Heart right ventricle (tissue), 16 donors: Measurements from ENCODE around the gene SPPL2C. TPM values are rescaled to one million over a fixed set of nuclear protein-coding genes. Genes with fewer than 3 reads are reported as not detected.

Source experiments
- ATAC-seq, 8 donors: fragments of 200-7000 bp; cut with Tn5 transposase; one replicate each; pipeline ENCODE4 v1.9.1; 2020; ENCODE audit warnings: mild to moderate bottlenecking in 8 of 8, moderate library complexity in 8 of 8, moderate number of reproducible peaks in 1 of 8
- DNase-seq, 2 donors: peaks; one replicate each; pipeline ENCODE4 v3.0.0-alpha.2; 2020
- H3K27ac ChIP-seq, 10 donors: fragments of 200-600 bp; sonication (generic) in 2 of 10; one replicate each; pipeline versions ENCODE4 v1.5.0 to v1.8.0; 2020 to 2022; ENCODE audit warnings: mild to moderate bottlenecking in 3 of 10
- H3K27me3 ChIP-seq, 7 donors: fragments of 200-600 bp; one replicate each; pipeline ENCODE4 v1.8.0; 2021 to 2022; ENCODE audit warnings: mild to moderate bottlenecking in 2 of 7
- H3K36me3 ChIP-seq, 9 donors: fragments of 200-600 bp; sonication (generic) in 1 of 9; one replicate each; pipeline versions ENCODE4 v1.5.0 to v1.8.0; 2020 to 2022; ENCODE audit warnings: mild to moderate bottlenecking in 2 of 9
- H3K4me1 ChIP-seq, 9 donors: fragments of 200-600 bp; sonication (generic) in 1 of 9; one replicate each; pipeline versions ENCODE4 v1.5.0 to v1.8.0; 2020 to 2022; ENCODE audit warnings: mild to moderate bottlenecking in 4 of 9
- H3K4me3 ChIP-seq, 10 donors: fragments of 200-600 bp; sonication (generic) in 2 of 10; one replicate each; pipeline versions ENCODE4 v1.5.0 to v1.8.0; 2020 to 2022; ENCODE audit warnings: mild to moderate bottlenecking in 7 of 10, moderate library complexity in 2 of 10
- H3K9me3 ChIP-seq, 11 donors: fragments of 200-600 bp in 10 of 11; sonication (generic) in 2 of 11; one replicate each; pipeline versions ENCODE4 v1.5.0 to v1.8.0; 2013 to 2022; ENCODE audit warnings: mild to moderate bottlenecking in 2 of 11, control low read depth in 1 of 11, moderate library complexity in 1 of 11
- CTCF ChIP-seq, 9 donors: fragments of 200-600 bp; sonication (generic) in 2 of 9; IDR thresholded peaks; one replicate each; pipeline versions ENCODE4 v1.5.0 to v1.8.0; 2021 to 2022; ENCODE audit warnings: antibody characterized with exemption in 9 of 9, mild to moderate bottlenecking in 5 of 9, moderate library complexity in 1 of 9
- WGBS, 2 donors: extraction: QIAGEN DNeasy Blood & Tissue Kit; methylation state at CpG; one replicate each; pipeline ENCODE4 v1.1.7; 2013; ENCODE audit warnings: inconsistent platforms in 1 of 2; 5-methylcytosine and 5-hydroxymethylcytosine counted together
- intact Hi-C, 10 donors: fragments of 100-400 bp; cut with DNase I; formaldehyde crosslinking; loops; one replicate each; pipeline versions ENCODE4 v1.11.1 to v1.14.2; 2022
- polyA plus RNA-seq, 2 donors: library from polyadenylated mRNA; stranded (reverse); fragments of 200-250 nt; gene quantifications; one replicate each; pipeline ENCODE4 v1.2.3, GENCODE V29; 2013
- total RNA-seq, 10 donors: library from RNA; stranded (reverse); fragmentation: NEBNext Ultra II Directional in 3 of 10; extraction: Animal tissue kit (Norgen Biotek cat#: 25700) in 3 of 10; gene quantifications; one replicate each; pipeline versions ENCODE4 v1.2.1 to v1.2.4, GENCODE V29; 2021 to 2023
- donor health status: Arrhythmogenic right ventricular cardiomyopathy.
- donor health status: ischemic (EF 13 %, LVEDD 7.1; RV severe dilation, severe dysfunction).
- donor health status: healthy with polysubstance abuse.
- donor health status: DM: no; HTN: yes; CAD: no.
- donor health status: DM: no; HTN: no; CAD: no.
- donor health status: ischemic (EF 25% LVEDD 6.9; RV normal size, moderate dysfunction).
- donor health status: ischemic (EF 25% LVEDD 5.7; RV mildly dilated, moderate dysfunction).
- donor health status: healthy.
- donor health status: DM: yes; HTN: yes; CAD: no.
- donor health status: Ischemic cardiomyopathy.
- donor health status: ischemic (EF 35%, LVEDD 5.7; RV mildly dilated, moderate dysfunction).
- donor health status: nonischemic (EF 11% LVEDD 7.7; RV severe dilation, severe dysfunction).
- donor health status: DM: yes; HTN: yes; CAD: no.
- donor health status: PGD.
- donor health status: ischemic (EF 29% LVEDD 5.4; RV normal size, mild dysfunction).
- donor health status: nonischemic (EF 23%, LVEDD 6.1; RV moderate dilation, normal function).

SPPL2C gene
- total and polyA plus RNA-seq, 12 donors, result not detected

- H3K4me1 ChIP-seq, result peaks cover 0 to 7% (median 0%) of the 10 kb centered on the region in 9 donors
- intact Hi-C loops, result no loop called here
- DNase-seq (no peak), ATAC-seq (no peak)
- H3K4me3 ChIP-seq, result no peak overlapping the region
- no peak for TF ChIP-seq CTCF (IDR thresholded peaks at IDR 0.05)
- no peaks in the 10 kb centered on the region for H3K9me3 ChIP-seq
- H3K36me3 ChIP-seq, result no peaks in the 10 kb centered on the region
- peaks cover 0 to 35% (median 20%) of the 10 kb centered on the region in 7 donors for H3K27me3 ChIP-seq
- WGBS, 2 donors, result 72 to 83% methylated on average over 7 of the region's 7 CpGs
- no peak overlapping the region for H3K27ac ChIP-seq
Observed at GRCh38 chr17:45849536-45849990, 4.9 kb downstream of the SPPL2C start.

GRCh38 chr17:45850011-45850410 lies 5.3 kb downstream of the SPPL2C start:
- Histone ChIP-seq H3K4me3 (no peak overlapping the region), H3K27me3 (peaks cover 0 to 39% (median 20%) of the 10 kb centered on the region in 7 donors), H3K9me3 (no peaks in the 10 kb centered on the region), H3K36me3 (no peaks in the 10 kb centered on the region), H3K27ac (no peak overlapping the region), H3K4me1 (peaks cover 0 to 7% (median 0%) of the 10 kb centered on the region in 9 donors)
- 80 to 82% methylated on average over 4 of the region's 4 CpGs for WGBS, 2 donors
- TF ChIP-seq CTCF (IDR thresholded peaks at IDR 0.05), result no peak
- no peak for ATAC-seq
- intact Hi-C loops, result loop anchor here in 4 of 10 donors (5.0 to 10.0 kb wide), 3 partner anchors 55 to 635 kb away; no protein-coding TSS in a partner anchor
- DNase-seq, result no peak

DNA sequence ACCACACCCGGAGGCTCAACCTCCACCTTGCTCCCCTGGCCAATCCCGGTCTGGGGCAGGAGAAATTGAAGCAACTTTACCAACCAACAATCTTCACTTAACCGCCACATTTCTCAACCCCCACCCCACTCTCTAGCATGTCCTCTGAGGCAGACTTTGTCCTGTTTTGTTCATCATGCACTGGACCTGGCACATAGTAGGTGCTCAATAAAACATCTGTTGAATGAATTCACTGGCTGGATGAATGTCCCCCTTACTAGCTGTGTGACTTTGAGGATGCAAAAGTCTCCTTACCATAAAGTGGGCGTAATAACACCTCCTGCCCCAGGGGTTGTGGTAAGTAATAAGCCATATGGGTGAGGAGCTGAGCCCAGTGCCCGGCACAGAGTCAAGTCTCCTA lies 5.8 kb downstream of the SPPL2C start:
- Histone ChIP-seq H3K27me3 (peaks cover 0 to 39% (median 25%) of the 10 kb centered on the region in 7 donors), H3K4me3 (no peak overlapping the region), H3K9me3 (no peaks in the 10 kb centered on the region), H3K27ac (no peak overlapping the region), H3K4me1 (peaks cover 0 to 7% (median 0%) of the 10 kb centered on the region in 9 donors), H3K36me3 (no peaks in the 10 kb centered on the region)
- ATAC-seq, result no peak
- 83 to 86% methylated on average over 5 of the region's 5 CpGs for WGBS, 2 donors
- DNase-seq, result no peak
- no peak for TF ChIP-seq CTCF (IDR thresholded peaks at IDR 0.05)
- intact Hi-C loops, result loop anchor here in 4 of 10 donors (5.0 to 10.0 kb wide), 3 partner anchors 56 to 636 kb away; no protein-coding TSS in a partner anchor

DNA sequence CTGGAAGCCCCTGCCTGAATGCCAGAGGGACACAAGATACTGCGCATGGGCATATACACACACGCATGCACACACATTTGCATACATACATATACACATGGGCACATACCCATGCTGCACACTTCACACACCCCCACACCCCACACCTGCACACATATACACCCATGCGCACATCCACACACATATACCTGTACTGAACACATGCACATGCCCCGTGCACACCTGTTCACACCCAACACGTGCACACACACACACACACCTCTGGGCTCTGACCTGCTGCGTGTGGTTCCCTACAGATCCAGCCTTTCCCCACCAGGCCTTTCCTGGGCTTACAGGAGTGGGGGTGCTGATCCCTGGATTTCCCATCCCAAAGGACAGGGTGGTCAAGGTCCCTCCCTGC lies 6.3 kb downstream of the SPPL2C start:
- peaks cover 0 to 39% (median 25%) of the 10 kb centered on the region in 7 donors for H3K27me3 ChIP-seq

More for the DNA sequence above, 6.3 kb downstream of the SPPL2C start:
- 83 to 84% methylated on average over 6 of the region's 6 CpGs for WGBS, 2 donors
- no peaks in the 10 kb centered on the region for H3K36me3 ChIP-seq
- H3K9me3 ChIP-seq, result no peaks in the 10 kb centered on the region
- no peak for TF ChIP-seq CTCF (IDR thresholded peaks at IDR 0.05)
- ATAC-seq, result no peak
- intact Hi-C loops, result loop anchor here in 4 of 10 donors (5.0 to 10.0 kb wide), 3 partner anchors 56 to 636 kb away; no protein-coding TSS in a partner anchor
- no peak overlapping the region for H3K27ac ChIP-seq
- H3K4me3 ChIP-seq, result no peak overlapping the region
- H3K4me1 ChIP-seq, result peaks cover 0 to 7% (median 0%) of the 10 kb centered on the region in 9 donors
- DNase-seq, result no peak
